Fibroblast of lung (primary cell): ENCODE measurements around the gene HNRNPF. TPM values are rescaled to one million over a fixed set of nuclear protein-coding genes. Genes with fewer than 3 reads are reported as not detected.

Experiments used
- DNase-seq, 2 donors: peaks; one replicate each; pipeline versions ENCODE4 v3.0.0 to v3.0.0-alpha.2; 2010; ENCODE audit warnings: low read depth in 2 of 2
- H2AFZ ChIP-seq: 2 replicates; pipeline ENCODE4 v1.5.1; 2012; ENCODE audit warnings: low read length, control low read depth, inconsistent platforms
- H3K27ac ChIP-seq: 2 replicates; pipeline ENCODE4 v1.5.1; 2011; ENCODE audit warnings: low read length, control low read depth; ENCODE audit not compliant: insufficient read depth
- H3K27me3 ChIP-seq: 2 replicates; pipeline ENCODE4 v1.5.1; 2011; ENCODE audit warnings: mild to moderate bottlenecking, low read length; ENCODE audit not compliant: control insufficient read depth, insufficient read depth
- H3K36me3 ChIP-seq: 2 replicates; pipeline ENCODE4 v1.5.1; 2011; ENCODE audit warnings: low read length; ENCODE audit not compliant: control insufficient read depth, insufficient read depth
- H3K4me1 ChIP-seq: 2 replicates; pipeline ENCODE4 v1.5.1; 2011; ENCODE audit warnings: low read length; ENCODE audit not compliant: control insufficient read depth, insufficient read depth; ENCODE audit errors: extremely low read depth
- H3K4me2 ChIP-seq: 2 replicates; pipeline ENCODE4 v1.5.1; 2011; ENCODE audit warnings: low read length, control low read depth; ENCODE audit not compliant: insufficient read depth; ENCODE audit errors: extremely low read depth
- H3K4me3 ChIP-seq, 4 experiments: fragments of 200-600 bp in 1 of 4; sonication (generic) in 1 of 4; replicated peaks in 1 of 4; 2 replicates each; pipeline ENCODE4 v1.5.1; 2011 to 2016; ENCODE audit warnings: low read length in 4 of 4, low read depth in 3 of 4, mild to moderate bottlenecking in 3 of 4, control low read depth in 2 of 4, inconsistent platforms in 1 of 4, mixed read lengths in 1 of 4; ENCODE audit not compliant: insufficient read depth in 1 of 4; ENCODE audit errors: control extremely low read depth in 1 of 4
- H3K79me2 ChIP-seq: 2 replicates; pipeline ENCODE4 v1.5.1; 2012; ENCODE audit warnings: mild to moderate bottlenecking, low read length, inconsistent platforms; ENCODE audit not compliant: control insufficient read depth, insufficient read depth
- H3K9ac ChIP-seq: 2 replicates; pipeline ENCODE4 v1.5.1; 2011; ENCODE audit warnings: mild to moderate bottlenecking, low read length, control low read depth; ENCODE audit not compliant: insufficient read depth
- H3K9me3 ChIP-seq: 2 replicates; pipeline ENCODE4 v1.5.1; 2012; ENCODE audit warnings: low read depth, low read length; ENCODE audit not compliant: control insufficient read depth, insufficient read depth
- H4K20me1 ChIP-seq: 2 replicates; pipeline ENCODE4 v1.5.1; 2011; ENCODE audit warnings: low read length; ENCODE audit not compliant: control insufficient read depth, insufficient read depth; ENCODE audit errors: extremely low read depth
- CTCF ChIP-seq, 2 donors: IDR thresholded peaks in 1 of 2; conservative IDR thresholded peaks in 1 of 2; 1 replicate in 1 of 2; 2 replicates in 1 of 2; pipeline ENCODE4 v1.5.1; 2011 to 2012; ENCODE audit warnings: low read length in 2 of 2, control low read depth in 1 of 2, inconsistent platforms in 1 of 2, low read depth in 1 of 2, mild to moderate bottlenecking in 1 of 2
- EZH2 ChIP-seq: IDR thresholded peaks from 2 replicates; pipeline ENCODE4 v1.5.1; 2012; ENCODE audit warnings: low read length, control low read depth, mild to moderate bottlenecking; ENCODE audit errors: missing control alignments
- polyA plus RNA-seq, 2 donors: library from polyadenylated mRNA; depleted of rRNA in 1 of 2; stranded (reverse) in 1 of 2; unstranded in 1 of 2; fragments of >200 nt; gene quantifications; 2 replicates each; pipeline ENCODE4 v1.2.1, GENCODE V29; 2011 to 2012; ENCODE audit warnings: missing spikeins in 1 of 2
- total RNA-seq: library from RNA; depleted of rRNA; stranded (reverse); fragments of >200 nt; gene quantifications from 2 replicates; pipeline ENCODE4 v1.2.1, GENCODE V29; 2014

HNRNPF gene
- total and polyA plus RNA-seq, 2 donors (not counting 1 experiment from before 2014, with no cell fraction given) = 203 to 217 TPM

GRCh38 chr10:43342279-43343125 lies 66.5 kb downstream of the HNRNPF start:
- Histone ChIP-seq H3K27me3 (no peaks in the 10 kb centered on the region), H4K20me1 (no peaks in the 10 kb centered on the region), H3K4me1 (no peaks in the 10 kb centered on the region), H2AFZ (no peak overlapping the region), H3K36me3 (no peaks in the 10 kb centered on the region), H3K4me3 (no peak overlapping the region), H3K27ac (no peak overlapping the region), H3K79me2 (no peaks in the 10 kb centered on the region), H3K9me3 (no peaks in the 10 kb centered on the region), H3K4me2 (no peak overlapping the region), H3K9ac (no peak overlapping the region)
- TF ChIP-seq CTCF (conservative IDR thresholded peaks at IDR 0.05 in 1 of 2, IDR thresholded peaks at IDR 0.05 in 1 of 2; ENCODE audit: low read depth in 1 of 2, low read length in 2 of 2) = no peak
- no peak for TF ChIP-seq EZH2
- no peak for DNase-seq

GRCh38 chr10:43341450-43341849 lies 67.5 kb downstream of the HNRNPF start:
- Histone ChIP-seq H3K4me1 (no peaks in the 10 kb centered on the region), H2AFZ (no peak overlapping the region), H3K9ac (no peak overlapping the region), H3K4me2 (no peak overlapping the region), H3K9me3 (no peaks in the 10 kb centered on the region), H3K27ac (no peak overlapping the region), H3K4me3 (no peak overlapping the region), H3K36me3 (no peaks in the 10 kb centered on the region), H4K20me1 (no peaks in the 10 kb centered on the region), H3K79me2 (no peaks in the 10 kb centered on the region), H3K27me3 (no peaks in the 10 kb centered on the region)
- TF ChIP-seq CTCF (conservative IDR thresholded peaks at IDR 0.05 in 1 of 2, IDR thresholded peaks at IDR 0.05 in 1 of 2; ENCODE audit: low read depth in 1 of 2, low read length in 2 of 2) (no peak), EZH2 (no peak)
- DNase-seq = no peak

GRCh38 chr10:43340619-43341018 lies 68.4 kb downstream of the HNRNPF start:
- H3K27ac ChIP-seq = no peak overlapping the region
- no peaks in the 10 kb centered on the region for H3K79me2 ChIP-seq
- no peak overlapping the region for H3K4me2 ChIP-seq
- H2AFZ ChIP-seq = no peak overlapping the region
- H3K4me1 ChIP-seq = no peaks in the 10 kb centered on the region
- no peak overlapping the region for H3K4me3 ChIP-seq
- no peaks in the 10 kb centered on the region for H3K36me3 ChIP-seq
- no peak overlapping the region for H3K9ac ChIP-seq
- no peaks in the 10 kb centered on the region for H3K27me3 ChIP-seq
- no peaks in the 10 kb centered on the region for H3K9me3 ChIP-seq
- H4K20me1 ChIP-seq = no peaks in the 10 kb centered on the region
- peak in 1 of 2 donors; percentile 73 for DNase-seq
- no peak for TF ChIP-seq EZH2
- no peak for TF ChIP-seq CTCF (conservative IDR thresholded peaks at IDR 0.05 in 1 of 2, IDR thresholded peaks at IDR 0.05 in 1 of 2; ENCODE audit: low read depth in 1 of 2, low read length in 2 of 2)
